Left forelimb (tissue), 1 donor: ENCODE data around the gene SPATA46.
"Not testable (repeated sequence)": the region's sequence is repeated elsewhere in the genome, so short reads cannot be mapped to it uniquely, and the experiment has no call there.

Source experiments
- DNase-seq: peaks from one replicate; pipeline ENCODE4 v3.0.0-alpha.2; 2018; ENCODE audit warnings: low spot score

The SPATA46 gene

GRCh38 chr1:162376691-162377090, at the start of gene SPATA46:
Gene SPATA46 (minus strand): TSS chr1:162376854. CDS start chr1:162376790, 64 bp downstream.
- DNase-seq: no peak

GRCh38 chr1:162422662-162423375, 46.2 kb upstream of the SPATA46 start:
- no peak for DNase-seq

GRCh38 chr1:162421258-162422164, 44.9 kb upstream of the SPATA46 start:
- no peak for DNase-seq

- no peak for DNase-seq
Observed at GRCh38 chr1:162420120-162420519, 43.5 kb upstream of the SPATA46 start.

GRCh38 chr1:162419450-162419931, 42.8 kb upstream of the SPATA46 start:
- not testable (repeated sequence) for DNase-seq

- not testable (repeated sequence) for DNase-seq
Observed at GRCh38 chr1:162418584-162418983, 41.9 kb upstream of the SPATA46 start.

- DNase-seq: no peak
Observed at GRCh38 chr1:162417650-162418049, 41.0 kb upstream of the SPATA46 start.

GRCh38 chr1:162416909-162417308, 40.3 kb upstream of the SPATA46 start:
- no peak for DNase-seq

GRCh38 chr1:162416215-162416614, 39.6 kb upstream of the SPATA46 start:
- no peak for DNase-seq

GRCh38 chr1:162412002-162412401, 35.3 kb upstream of the SPATA46 start, which contains the start of gene SH2D1B:
Gene SH2D1B (minus strand): TSS chr1:162412136. CDS start chr1:162412016, 120 bp downstream.
- no peak for DNase-seq

GRCh38 chr1:162407539-162407938, 30.9 kb upstream of the SPATA46 start:
- DNase-seq: no peak

- no peak for DNase-seq
Observed at GRCh38 chr1:162406811-162407210, 30.2 kb upstream of the SPATA46 start.

GRCh38 chr1:162405800-162406199, 29.1 kb upstream of the SPATA46 start:
- no peak for DNase-seq

- DNase-seq: no peak
Observed at GRCh38 chr1:162404550-162405160, 28.0 kb upstream of the SPATA46 start.

- no peak for DNase-seq
Observed at GRCh38 chr1:162400790-162401355, 24.2 kb upstream of the SPATA46 start.

GRCh38 chr1:162398999-162399580, 22.4 kb upstream of the SPATA46 start:
- DNase-seq: no peak

- DNase-seq: no peak
Observed at GRCh38 chr1:162397943-162398560, 21.4 kb upstream of the SPATA46 start.

- DNase-seq: no peak
Observed at GRCh38 chr1:162397039-162397448, 20.4 kb upstream of the SPATA46 start.

GRCh38 chr1:162396201-162396906, 19.7 kb upstream of the SPATA46 start:
- DNase-seq: no peak

GRCh38 chr1:162391790-162392563, 15.3 kb upstream of the SPATA46 start:
- no peak for DNase-seq
